Caco-2 (cell line): ENCODE results near the gene FHOD3. TPM values are rescaled to one million over a fixed set of nuclear protein-coding genes. Genes with fewer than 3 reads are reported as not detected.

Source experiments
- BruUV-seq: library from RNA; stranded (reverse); fragments of 400-500 nt; replicated peaks from 2 replicates; lab custom pipeline; 2021; lab: Mats Ljungman, UMichigan
- CTCF ChIA-PET: fragments of 300-600 bp; sonication (Branson Sonifier 250); formaldehyde crosslinking; loops from one replicate; lab custom pipeline; 2022; ENCODE audit warnings: antibody characterized with exemption; lab: Charles Lee
- POLR2A ChIA-PET: fragments of 300-600 bp; sonication (Branson Sonifier 250); formaldehyde crosslinking; loops from one replicate; lab custom pipeline; 2022; ENCODE audit warnings: antibody characterized with exemption; lab: Charles Lee
- DNase-seq, 2 experiments: peaks; one replicate each; pipeline versions ENCODE4 v3.0.0 to v3.0.0-alpha.2; 2020 to 2022
- H3K27me3 ChIP-seq: replicated peaks from 2 replicates; pipeline ENCODE4 v1.6.0; 2011; ENCODE audit warnings: low read length; ENCODE audit not compliant: control insufficient read depth, insufficient read depth
- H3K36me3 ChIP-seq: 2 replicates; pipeline ENCODE4 v1.5.1; 2011; ENCODE audit warnings: low read length; ENCODE audit not compliant: control insufficient read depth, insufficient read depth
- H3K4me1 ChIP-seq: fragments of 250-450 bp; sonication (Bioruptor Pico); 2 replicates; pipeline ENCODE4 v1.5.1; 2020; ENCODE audit warnings: mild to moderate bottlenecking
- H3K4me3 ChIP-seq: 2 replicates; pipeline ENCODE4 v1.5.1; 2011; ENCODE audit warnings: low read depth, mild to moderate bottlenecking, control low read depth, low read length
- H3K9me3 ChIP-seq: fragments of 250-450 bp; sonication (Bioruptor Pico); 2 replicates; pipeline ENCODE4 v1.5.1; 2020; ENCODE audit warnings: mild to moderate bottlenecking, moderate library complexity
- H3K27ac Mint-ChIP-seq: one replicate; pipeline ENCODE4 v1.8.0; 2022; ENCODE audit warnings: mixed read lengths; ENCODE audit not compliant: unreplicated experiment
- H3K27me3 Mint-ChIP-seq: one replicate; pipeline ENCODE4 v1.8.0; 2022; ENCODE audit warnings: mixed read lengths; ENCODE audit not compliant: insufficient read depth, unreplicated experiment
- H3K36me3 Mint-ChIP-seq: one replicate; pipeline ENCODE4 v1.8.0; 2022; ENCODE audit warnings: mild to moderate bottlenecking, mixed read lengths; ENCODE audit not compliant: insufficient read depth, unreplicated experiment
- H3K4me1 Mint-ChIP-seq: one replicate; pipeline ENCODE4 v1.8.0; 2022; ENCODE audit warnings: low read depth, mixed read lengths; ENCODE audit not compliant: unreplicated experiment
- H3K4me3 Mint-ChIP-seq: one replicate; pipeline ENCODE4 v1.8.0; 2022; ENCODE audit warnings: mild to moderate bottlenecking, moderate library complexity, mixed read lengths; ENCODE audit not compliant: unreplicated experiment
- H3K9me3 Mint-ChIP-seq: one replicate; pipeline ENCODE4 v1.8.0; 2022; ENCODE audit warnings: mixed read lengths; ENCODE audit not compliant: unreplicated experiment
- intact Hi-C: fragments of 100-400 bp; cut with micrococcal nuclease; formaldehyde crosslinking; loops from one replicate; pipeline ENCODE4 v1.10.0; 2022; ENCODE audit not compliant: unreplicated experiment
- total RNA-seq: library from RNA; stranded (reverse); gene quantifications from 2 replicates; pipeline ENCODE4 v1.2.3, GENCODE V29; 2022
- TF ChIP-seq, protein P1 (sequence below), 2 experiments: fragments of 200-600 bp in 1 of 2; IDR thresholded peaks; 1 replicate in 1 of 2; 2 replicates in 1 of 2; pipeline versions ENCODE4 v1.5.1 to v1.8.0; 2011 to 2022; ENCODE audit warnings: antibody characterized with exemption in 1 of 2, control low read depth in 1 of 2, inconsistent platforms in 1 of 2, low read depth in 1 of 2, low read length in 1 of 2, mild to moderate bottlenecking in 1 of 2, moderate library complexity in 1 of 2; ENCODE audit not compliant: insufficient read depth in 1 of 2, severe bottlenecking in 1 of 2, unreplicated experiment in 1 of 2

FHOD3 gene
- total RNA-seq, 1 experiment from 2014 or later: not detected

DNA sequence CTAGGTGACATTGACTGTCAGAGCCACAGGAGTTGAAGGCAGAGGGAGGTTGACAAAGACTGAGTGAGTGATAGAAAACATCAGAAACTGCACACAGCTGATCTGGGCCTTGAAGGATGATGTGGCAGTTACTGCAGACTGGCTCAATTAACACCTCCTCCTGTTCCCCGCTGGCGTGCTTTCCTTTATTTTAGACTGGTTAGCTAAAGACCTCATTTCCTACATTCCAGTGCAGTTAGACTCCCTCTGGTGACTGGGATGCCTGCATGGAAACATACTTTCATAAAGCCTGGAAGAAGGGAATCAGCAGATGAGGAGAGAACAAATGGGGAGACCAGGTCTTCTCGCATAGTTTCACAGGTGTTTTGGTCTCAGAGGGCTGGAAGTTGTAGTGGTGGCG, 524.2 kb downstream of the FHOD3 start:
- ChIA-PET CTCF (no interaction called here), POLR2A (no interaction called here)
- DNase-seq: no peak
- Mint-ChIP-seq H3K27me3 (no peaks in the 10 kb centered on the region), H3K4me3 (no peak overlapping the region), H3K4me1 (no peaks in the 10 kb centered on the region), H3K36me3 (no peaks in the 10 kb centered on the region), H3K9me3 (no peaks in the 10 kb centered on the region), H3K27ac (no peak overlapping the region)
- intact Hi-C loops: no loop called here
- no peaks in the 10 kb centered on the region for H3K27me3 ChIP-seq
- TF ChIP-seq, protein P1, sequence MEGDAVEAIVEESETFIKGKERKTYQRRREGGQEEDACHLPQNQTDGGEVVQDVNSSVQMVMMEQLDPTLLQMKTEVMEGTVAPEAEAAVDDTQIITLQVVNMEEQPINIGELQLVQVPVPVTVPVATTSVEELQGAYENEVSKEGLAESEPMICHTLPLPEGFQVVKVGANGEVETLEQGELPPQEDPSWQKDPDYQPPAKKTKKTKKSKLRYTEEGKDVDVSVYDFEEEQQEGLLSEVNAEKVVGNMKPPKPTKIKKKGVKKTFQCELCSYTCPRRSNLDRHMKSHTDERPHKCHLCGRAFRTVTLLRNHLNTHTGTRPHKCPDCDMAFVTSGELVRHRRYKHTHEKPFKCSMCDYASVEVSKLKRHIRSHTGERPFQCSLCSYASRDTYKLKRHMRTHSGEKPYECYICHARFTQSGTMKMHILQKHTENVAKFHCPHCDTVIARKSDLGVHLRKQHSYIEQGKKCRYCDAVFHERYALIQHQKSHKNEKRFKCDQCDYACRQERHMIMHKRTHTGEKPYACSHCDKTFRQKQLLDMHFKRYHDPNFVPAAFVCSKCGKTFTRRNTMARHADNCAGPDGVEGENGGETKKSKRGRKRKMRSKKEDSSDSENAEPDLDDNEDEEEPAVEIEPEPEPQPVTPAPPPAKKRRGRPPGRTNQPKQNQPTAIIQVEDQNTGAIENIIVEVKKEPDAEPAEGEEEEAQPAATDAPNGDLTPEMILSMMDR (IDR thresholded peaks at IDR 0.05; ENCODE audit: insufficient read depth in 1 of 2, low read depth in 1 of 2, low read length in 1 of 2, severe bottlenecking in 1 of 2, unreplicated experiment in 1 of 2): no peak
- no peak overlapping the region for H3K4me3 ChIP-seq
- no TSS peak for BruUV-seq
- no peaks in the 10 kb centered on the region for H3K4me1 ChIP-seq
- no peaks in the 10 kb centered on the region for H3K9me3 ChIP-seq
- no peaks in the 10 kb centered on the region for H3K36me3 ChIP-seq

GRCh38 chr18:36825526-36825925, 528.0 kb downstream of the FHOD3 start:
- H3K4me3 ChIP-seq: no peak overlapping the region
- no peaks in the 10 kb centered on the region for H3K27me3 Mint-ChIP-seq
- H3K9me3 ChIP-seq: no peaks in the 10 kb centered on the region
- TF ChIP-seq, protein P1 (IDR thresholded peaks at IDR 0.05; ENCODE audit: insufficient read depth in 1 of 2, low read depth in 1 of 2, low read length in 1 of 2, severe bottlenecking in 1 of 2, unreplicated experiment in 1 of 2): no peak
- H3K27ac Mint-ChIP-seq: no peak overlapping the region
- no peaks in the 10 kb centered on the region for H3K36me3 Mint-ChIP-seq
- no peak for DNase-seq
- ChIA-PET POLR2A (no interaction called here), CTCF (no interaction called here)
- H3K4me3 Mint-ChIP-seq: no peak overlapping the region
- no peaks in the 10 kb centered on the region for H3K36me3 ChIP-seq
- H3K4me1 ChIP-seq: no peaks in the 10 kb centered on the region
- intact Hi-C loops: no loop called here
- H3K27me3 ChIP-seq: no peaks in the 10 kb centered on the region
- BruUV-seq: no TSS peak
- H3K4me1 Mint-ChIP-seq: peaks cover 8% of the 10 kb centered on the region
- no peaks in the 10 kb centered on the region for H3K9me3 Mint-ChIP-seq

DNA sequence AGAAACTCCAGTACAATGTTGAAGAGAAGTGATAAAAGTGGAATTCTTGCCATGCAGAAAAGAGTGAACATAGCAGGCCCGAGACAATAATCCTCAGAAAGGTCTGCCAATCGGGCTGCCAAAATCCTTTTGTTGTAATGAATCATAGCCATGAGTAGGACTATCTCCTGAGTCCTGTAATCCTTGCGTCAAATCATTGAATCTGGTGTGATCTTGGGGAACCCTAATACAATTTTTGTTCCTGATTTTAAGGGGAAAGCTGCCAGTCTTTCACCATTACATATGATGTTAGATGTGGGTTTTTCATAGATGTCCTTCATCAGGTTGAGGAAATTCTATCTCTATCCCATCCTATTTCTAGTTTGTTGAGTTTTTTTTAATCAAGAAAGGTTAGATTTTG, 529.0 kb downstream of the FHOD3 start:
- CTCF ChIA-PET: no interaction called here
- H3K27ac Mint-ChIP-seq: no peak overlapping the region
- no peaks in the 10 kb centered on the region for H3K9me3 Mint-ChIP-seq
- POLR2A ChIA-PET: no interaction called here
- Histone ChIP-seq H3K4me1 (no peaks in the 10 kb centered on the region), H3K4me3 (no peak overlapping the region), H3K27me3 (no peaks in the 10 kb centered on the region), H3K9me3 (no peaks in the 10 kb centered on the region), H3K36me3 (no peaks in the 10 kb centered on the region)
- no peaks in the 10 kb centered on the region for H3K27me3 Mint-ChIP-seq
- TF ChIP-seq, protein P1 (IDR thresholded peaks at IDR 0.05; ENCODE audit: insufficient read depth in 1 of 2, low read depth in 1 of 2, low read length in 1 of 2, severe bottlenecking in 1 of 2, unreplicated experiment in 1 of 2): no peak
- no TSS peak for BruUV-seq
- DNase-seq: no peak
- intact Hi-C loops: no loop called here
- H3K4me3 Mint-ChIP-seq: no peak overlapping the region
- no peaks in the 10 kb centered on the region for H3K36me3 Mint-ChIP-seq
- H3K4me1 Mint-ChIP-seq: peaks cover 8% of the 10 kb centered on the region
